Chondrocyte (in vitro differentiated cells): ENCODE measurements around the gene ULK4. TPM values are rescaled to one million over a fixed set of nuclear protein-coding genes. Genes with fewer than 3 reads are reported as not detected.
"Not testable (repeated sequence)": the region's sequence is repeated elsewhere in the genome, so short reads cannot be mapped to it uniquely, and the experiment has no call there.

Source experiments
- DNase-seq: peaks from one replicate; pipeline ENCODE4 v3.0.0; 2021; ENCODE audit warnings: mixed read lengths, low spot score
- H3K27ac Mint-ChIP-seq: one replicate; pipeline ENCODE4 v1.8.0; 2021; ENCODE audit warnings: mild to moderate bottlenecking, moderate library complexity, mixed read lengths; ENCODE audit not compliant: unreplicated experiment
- H3K27me3 Mint-ChIP-seq: 2 replicates; pipeline ENCODE4 v1.8.0; 2021; ENCODE audit warnings: low read depth, mixed read lengths
- H3K36me3 Mint-ChIP-seq: 2 replicates; pipeline ENCODE4 v1.8.0; 2021; ENCODE audit warnings: low read depth, mixed read lengths
- H3K4me1 Mint-ChIP-seq: 2 replicates; pipeline ENCODE4 v1.8.0; 2021; ENCODE audit warnings: low read depth, mild to moderate bottlenecking, mixed read lengths
- H3K4me3 Mint-ChIP-seq: one replicate; pipeline ENCODE4 v1.8.0; 2021; ENCODE audit warnings: mild to moderate bottlenecking, moderate library complexity, mixed read lengths; ENCODE audit not compliant: unreplicated experiment
- H3K9me3 Mint-ChIP-seq: 2 replicates; pipeline ENCODE4 v1.8.0; 2021; ENCODE audit warnings: low read depth, mixed read lengths
- CTCF ChIP-seq: fragments of 200-600 bp; sonication (generic); IDR thresholded peaks from 2 replicates; pipeline ENCODE4 v1.5.0; 2021; ENCODE audit warnings: antibody characterized with exemption, mild to moderate bottlenecking, moderate library complexity
- total RNA-seq: library from RNA; stranded (reverse); gene quantifications from 3 replicates; pipeline ENCODE4 v1.2.1, GENCODE V29; 2021

Gene ULK4
- total RNA-seq, 1 donor from 2014 or later = 9.1 TPM

GRCh38 chr3:41888368-41889076 lies 73.4 kb downstream of the ULK4 start:
- H3K4me3 Mint-ChIP-seq = no peak overlapping the region
- H3K36me3 Mint-ChIP-seq = peaks cover 10% of the 10 kb centered on the region
- TF ChIP-seq CTCF = no peak
- no peaks in the 10 kb centered on the region for H3K27me3 Mint-ChIP-seq
- H3K4me1 Mint-ChIP-seq = peaks cover 3% of the 10 kb centered on the region
- no peak overlapping the region for H3K27ac Mint-ChIP-seq
- no peak for DNase-seq
- H3K9me3 Mint-ChIP-seq = peaks cover 8% of the 10 kb centered on the region

- H3K9me3 Mint-ChIP-seq = no peaks in the 10 kb centered on the region
- no peaks in the 10 kb centered on the region for H3K4me1 Mint-ChIP-seq
- no peak overlapping the region for H3K4me3 Mint-ChIP-seq
- no peaks in the 10 kb centered on the region for H3K36me3 Mint-ChIP-seq
- DNase-seq = no peak
- H3K27me3 Mint-ChIP-seq = no peaks in the 10 kb centered on the region
- no peak overlapping the region for H3K27ac Mint-ChIP-seq
- no peak for TF ChIP-seq CTCF
These were observed 78.9 kb downstream of the ULK4 start for GRCh38 chr3:41882956-41883355.

GRCh38 chr3:41881233-41881821 lies 80.6 kb downstream of the ULK4 start:
- no peaks in the 10 kb centered on the region for H3K9me3 Mint-ChIP-seq
- H3K27me3 Mint-ChIP-seq = no peaks in the 10 kb centered on the region
- no peak overlapping the region for H3K27ac Mint-ChIP-seq
- peaks cover 5% of the 10 kb centered on the region for H3K4me1 Mint-ChIP-seq
- no peak for DNase-seq
- H3K4me3 Mint-ChIP-seq = no peak overlapping the region
- H3K36me3 Mint-ChIP-seq = no peaks in the 10 kb centered on the region
- TF ChIP-seq CTCF = peak; percentile 87

- Mint-ChIP-seq H3K27me3 (no peaks in the 10 kb centered on the region), H3K27ac (no peak overlapping the region), H3K9me3 (no peaks in the 10 kb centered on the region), H3K4me1 (peaks cover 12% of the 10 kb centered on the region), H3K4me3 (no peak overlapping the region), H3K36me3 (no peaks in the 10 kb centered on the region)
- no peak for DNase-seq
- TF ChIP-seq CTCF = no peak
These were observed 81.5 kb downstream of the ULK4 start for GRCh38 chr3:41880387-41880786.

- H3K4me1 Mint-ChIP-seq = peaks cover 12% of the 10 kb centered on the region
- DNase-seq, H3K4me3 Mint-ChIP-seq, H3K27ac Mint-ChIP-seq, H3K27me3 Mint-ChIP-seq, H3K36me3 Mint-ChIP-seq, H3K9me3 Mint-ChIP-seq: not testable (repeated sequence)
These were observed 84.2 kb downstream of the ULK4 start for GRCh38 chr3:41877741-41878140.

GRCh38 chr3:41874022-41874421 lies 87.9 kb downstream of the ULK4 start:
- TF ChIP-seq CTCF = no peak
- DNase-seq = no peak
- H3K27ac Mint-ChIP-seq = no peak overlapping the region
- H3K27me3 Mint-ChIP-seq = no peaks in the 10 kb centered on the region
- no peak overlapping the region for H3K4me3 Mint-ChIP-seq
- peaks cover 12% of the 10 kb centered on the region for H3K4me1 Mint-ChIP-seq
- H3K36me3 Mint-ChIP-seq = peaks cover 13% of the 10 kb centered on the region
- H3K9me3 Mint-ChIP-seq = peaks cover 16% of the 10 kb centered on the region
